Esophagus (tissue), 2 donors: ENCODE measurements around the gene CXCL12. TPM values are rescaled to one million over a fixed set of nuclear protein-coding genes. Genes with fewer than 3 reads are reported as not detected.

Source experiments
- H3K27ac ChIP-seq, 2 donors: one replicate each; pipeline ENCODE4 v1.5.1; 2013; ENCODE audit warnings: low read depth in 2 of 2, mild to moderate bottlenecking in 2 of 2, inconsistent platforms in 1 of 2, low read length in 1 of 2, moderate library complexity in 1 of 2
- H3K27me3 ChIP-seq, 2 donors: one replicate each; pipeline ENCODE4 v1.6.1; 2013; ENCODE audit warnings: low read length in 2 of 2, control low read depth in 1 of 2, mild to moderate bottlenecking in 1 of 2; ENCODE audit not compliant: insufficient read depth in 2 of 2, control insufficient read depth in 1 of 2
- H3K36me3 ChIP-seq, 2 donors: one replicate each; pipeline ENCODE4 v1.6.1; 2013; ENCODE audit warnings: low read length in 1 of 2; ENCODE audit not compliant: control insufficient read depth in 2 of 2, insufficient read depth in 2 of 2
- H3K4me1 ChIP-seq, 2 donors: one replicate each; pipeline ENCODE4 v1.6.1; 2013; ENCODE audit warnings: low read length in 1 of 2; ENCODE audit not compliant: control insufficient read depth in 2 of 2, insufficient read depth in 2 of 2
- H3K4me3 ChIP-seq, 2 donors: one replicate each; pipeline ENCODE4 v1.5.1; 2013; ENCODE audit warnings: low read length in 2 of 2, mild to moderate bottlenecking in 2 of 2, low read depth in 1 of 2, moderate library complexity in 1 of 2
- H3K9me3 ChIP-seq, 2 donors: one replicate each; pipeline ENCODE4 v1.6.1; 2013; ENCODE audit warnings: mild to moderate bottlenecking in 2 of 2, low read depth in 1 of 2, low read length in 1 of 2, moderate library complexity in 1 of 2; ENCODE audit not compliant: control insufficient read depth in 2 of 2, insufficient read depth in 1 of 2
- WGBS, 2 donors: extraction: QIAGEN DNeasy Blood & Tissue Kit; methylation state at CpG; one replicate each; pipeline ENCODE4 v1.1.7; 2013; 5-methylcytosine and 5-hydroxymethylcytosine counted together
- polyA plus RNA-seq, 2 donors: library from polyadenylated mRNA; stranded (reverse); fragments of 200-250 nt; gene quantifications; one replicate each; pipeline ENCODE4 v1.2.3, GENCODE V29; 2013
- donor health status: healthy with polysubstance abuse.
- donor health status: Bipolar disorder and iron deficiency.

The CXCL12 gene
- polyA plus RNA-seq, 2 donors: 4.1 to 7.9 TPM

- no peaks in the 10 kb centered on the region for H3K4me1 ChIP-seq
- H3K27me3 ChIP-seq: no peaks in the 10 kb centered on the region
- H3K9me3 ChIP-seq: peaks cover 0 to 3% of the 10 kb centered on the region in 2 donors
- H3K27ac ChIP-seq: no peak overlapping the region
- no peak overlapping the region for H3K4me3 ChIP-seq
- H3K36me3 ChIP-seq: no peaks in the 10 kb centered on the region
- WGBS, 2 donors: 56 to 60% methylated on average over 5 of the region's 5 CpGs
These were observed 10.5 kb upstream of the CXCL12 start for GRCh38 chr10:44395396-44395795.

GRCh38 chr10:44394696-44395381, 9.9 kb upstream of the CXCL12 start:
- 87 to 88% methylated on average over 4 of the region's 4 CpGs for WGBS, 2 donors
- H3K9me3 ChIP-seq: peaks cover 0 to 3% of the 10 kb centered on the region in 2 donors
- no peaks in the 10 kb centered on the region for H3K4me1 ChIP-seq
- no peak overlapping the region for H3K4me3 ChIP-seq
- no peak overlapping the region for H3K27ac ChIP-seq
- H3K27me3 ChIP-seq: no peaks in the 10 kb centered on the region
- no peaks in the 10 kb centered on the region for H3K36me3 ChIP-seq

- Histone ChIP-seq H3K4me1 (no peaks in the 10 kb centered on the region), H3K36me3 (no peaks in the 10 kb centered on the region), H3K27me3 (no peaks in the 10 kb centered on the region), H3K4me3 (no peak overlapping the region), H3K27ac (no peak overlapping the region), H3K9me3 (peaks cover 0 to 3% of the 10 kb centered on the region in 2 donors)
- WGBS, 2 donors: 90 to 92% methylated on average over 5 of the region's 5 CpGs
These were observed 9.1 kb upstream of the CXCL12 start for GRCh38 chr10:44393834-44394547.

GRCh38 chr10:44393051-44393630, 8.2 kb upstream of the CXCL12 start:
- Histone ChIP-seq H3K4me1 (no peaks in the 10 kb centered on the region), H3K4me3 (no peak overlapping the region), H3K27me3 (no peaks in the 10 kb centered on the region), H3K9me3 (peaks cover 0 to 3% of the 10 kb centered on the region in 2 donors), H3K27ac (no peak overlapping the region), H3K36me3 (no peaks in the 10 kb centered on the region)
- WGBS, 2 donors: 62 to 71% methylated on average over 7 of the region's 7 CpGs

- WGBS, 2 donors: 74 to 85% methylated on average over 3 of the region's 3 CpGs
- Histone ChIP-seq H3K4me3 (no peak overlapping the region), H3K27me3 (no peaks in the 10 kb centered on the region), H3K4me1 (no peaks in the 10 kb centered on the region), H3K36me3 (no peaks in the 10 kb centered on the region), H3K9me3 (peaks cover 0 to 3% of the 10 kb centered on the region in 2 donors), H3K27ac (no peak overlapping the region)
These were observed 7.5 kb upstream of the CXCL12 start for GRCh38 chr10:44392420-44392819.

GRCh38 chr10:44391981-44392380, 7.1 kb upstream of the CXCL12 start:
- H3K27me3 ChIP-seq: no peaks in the 10 kb centered on the region
- H3K4me1 ChIP-seq: no peaks in the 10 kb centered on the region
- no peak overlapping the region for H3K27ac ChIP-seq
- H3K4me3 ChIP-seq: no peak overlapping the region
- no peaks in the 10 kb centered on the region for H3K36me3 ChIP-seq
- peaks cover 0 to 3% of the 10 kb centered on the region in 2 donors for H3K9me3 ChIP-seq
- WGBS, 2 donors: 81 to 93% methylated on average over 2 of the region's 2 CpGs

- H3K27me3 ChIP-seq: peaks cover 0 to 4% of the 10 kb centered on the region in 2 donors
- H3K4me1 ChIP-seq: no peaks in the 10 kb centered on the region
- no peak overlapping the region for H3K27ac ChIP-seq
- 47 to 55% methylated on average over 3 of the region's 3 CpGs for WGBS, 2 donors
- peaks cover 0 to 3% of the 10 kb centered on the region in 2 donors for H3K9me3 ChIP-seq
- no peaks in the 10 kb centered on the region for H3K36me3 ChIP-seq
- H3K4me3 ChIP-seq: no peak overlapping the region
These were observed 5.7 kb upstream of the CXCL12 start for GRCh38 chr10:44390585-44391072.

GRCh38 chr10:44389556-44389955, 4.7 kb upstream of the CXCL12 start:
- Histone ChIP-seq H3K27me3 (peaks cover 3 to 4% of the 10 kb centered on the region in 2 donors), H3K36me3 (no peaks in the 10 kb centered on the region), H3K9me3 (peaks cover 0 to 3% of the 10 kb centered on the region in 2 donors), H3K4me1 (peaks cover 0 to 4% of the 10 kb centered on the region in 2 donors), H3K27ac (no peak overlapping the region), H3K4me3 (no peak overlapping the region)
- 63 to 71% methylated on average over 2 of the region's 2 CpGs for WGBS, 2 donors

- no peak overlapping the region for H3K27ac ChIP-seq
- WGBS, 2 donors: 45 to 47% methylated on average over 4 of the region's 4 CpGs
- H3K9me3 ChIP-seq: peaks cover 0 to 3% of the 10 kb centered on the region in 2 donors
- no peaks in the 10 kb centered on the region for H3K36me3 ChIP-seq
- H3K4me1 ChIP-seq: peaks cover 0 to 8% of the 10 kb centered on the region in 2 donors
- no peak overlapping the region for H3K4me3 ChIP-seq
- peaks cover 4 to 5% of the 10 kb centered on the region in 2 donors for H3K27me3 ChIP-seq
These were observed 4.3 kb upstream of the CXCL12 start for GRCh38 chr10:44389150-44389549.
